Neural crest cell (in vitro differentiated cells): ENCODE measurements around the gene TRIM46. TPM values are rescaled to one million over a fixed set of nuclear protein-coding genes. Genes with fewer than 3 reads are reported as not detected.
A peak's percentile ranks its signal among the peaks of the same experiment; 100 is the strongest.
"Not testable (repeated sequence)": the region's sequence is repeated elsewhere in the genome, so short reads cannot be mapped to it uniquely, and the experiment has no call there.

Experiments
- DNase-seq: peaks from one replicate; pipeline ENCODE4 v3.0.0; 2021; ENCODE audit warnings: low read depth, mixed read lengths, low spot score
- H3K27ac Mint-ChIP-seq: one replicate; pipeline ENCODE4 v1.8.0; 2021; ENCODE audit warnings: mild to moderate bottlenecking, mixed read lengths; ENCODE audit not compliant: unreplicated experiment
- H3K27me3 Mint-ChIP-seq: 2 replicates; pipeline ENCODE4 v1.8.0; 2021; ENCODE audit warnings: low read depth, mild to moderate bottlenecking, mixed read lengths
- H3K36me3 Mint-ChIP-seq: 2 replicates; pipeline ENCODE4 v1.8.0; 2021; ENCODE audit warnings: low read depth, mild to moderate bottlenecking, mixed read lengths
- H3K4me1 Mint-ChIP-seq: 2 replicates; pipeline ENCODE4 v1.8.0; 2021; ENCODE audit warnings: mixed read lengths
- H3K4me3 Mint-ChIP-seq: one replicate; pipeline ENCODE4 v1.8.0; 2021; ENCODE audit warnings: mild to moderate bottlenecking, mixed read lengths
- H3K9me3 Mint-ChIP-seq: 2 replicates; pipeline ENCODE4 v1.8.0; 2021; ENCODE audit warnings: mixed read lengths
- total RNA-seq: library from RNA; stranded (reverse); gene quantifications from 2 replicates; pipeline ENCODE4 v1.2.1, GENCODE V29; 2021
- TF ChIP-seq, protein P1 (sequence below): fragments of 200-600 bp; sonication (generic); conservative IDR thresholded peaks from 2 replicates; pipeline ENCODE4 v1.5.0; 2021; ENCODE audit warnings: antibody characterized with exemption, mild to moderate bottlenecking

The TRIM46 gene
- total RNA-seq, 1 donor from 2014 or later, result 9.8 TPM

DNA sequence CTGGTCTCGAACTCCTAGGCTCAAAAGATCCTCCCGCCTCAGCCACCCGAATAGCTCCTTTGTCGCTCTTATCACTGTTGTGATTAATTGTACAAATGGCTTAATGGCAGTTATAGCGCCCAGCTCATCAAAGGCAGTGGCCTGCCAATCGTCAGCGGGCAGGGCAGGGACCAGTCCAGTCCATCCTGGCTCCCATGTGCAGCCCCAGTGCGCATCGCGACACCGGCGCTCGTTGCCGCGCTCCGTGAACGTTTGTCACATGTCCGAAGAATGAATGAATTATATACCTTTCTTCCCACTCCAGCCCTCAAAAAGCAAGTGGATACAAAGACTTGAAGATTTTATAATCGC is 53.2 kb downstream of the TRIM46 start:
- TF ChIP-seq, protein P1, sequence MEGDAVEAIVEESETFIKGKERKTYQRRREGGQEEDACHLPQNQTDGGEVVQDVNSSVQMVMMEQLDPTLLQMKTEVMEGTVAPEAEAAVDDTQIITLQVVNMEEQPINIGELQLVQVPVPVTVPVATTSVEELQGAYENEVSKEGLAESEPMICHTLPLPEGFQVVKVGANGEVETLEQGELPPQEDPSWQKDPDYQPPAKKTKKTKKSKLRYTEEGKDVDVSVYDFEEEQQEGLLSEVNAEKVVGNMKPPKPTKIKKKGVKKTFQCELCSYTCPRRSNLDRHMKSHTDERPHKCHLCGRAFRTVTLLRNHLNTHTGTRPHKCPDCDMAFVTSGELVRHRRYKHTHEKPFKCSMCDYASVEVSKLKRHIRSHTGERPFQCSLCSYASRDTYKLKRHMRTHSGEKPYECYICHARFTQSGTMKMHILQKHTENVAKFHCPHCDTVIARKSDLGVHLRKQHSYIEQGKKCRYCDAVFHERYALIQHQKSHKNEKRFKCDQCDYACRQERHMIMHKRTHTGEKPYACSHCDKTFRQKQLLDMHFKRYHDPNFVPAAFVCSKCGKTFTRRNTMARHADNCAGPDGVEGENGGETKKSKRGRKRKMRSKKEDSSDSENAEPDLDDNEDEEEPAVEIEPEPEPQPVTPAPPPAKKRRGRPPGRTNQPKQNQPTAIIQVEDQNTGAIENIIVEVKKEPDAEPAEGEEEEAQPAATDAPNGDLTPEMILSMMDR, result peak; percentile 31
- H3K9me3 Mint-ChIP-seq, result no peaks in the 10 kb centered on the region
- H3K27ac Mint-ChIP-seq, result peak overlapping the region; percentile 97
- H3K36me3 Mint-ChIP-seq, result peaks cover 4% of the 10 kb centered on the region
- H3K27me3 Mint-ChIP-seq, result no peaks in the 10 kb centered on the region
- H3K4me1 Mint-ChIP-seq, result peaks cover 37% of the 10 kb centered on the region
- peak; percentile 45 for DNase-seq
- H3K4me3 Mint-ChIP-seq, result peak overlapping the region; percentile 94

DNA sequence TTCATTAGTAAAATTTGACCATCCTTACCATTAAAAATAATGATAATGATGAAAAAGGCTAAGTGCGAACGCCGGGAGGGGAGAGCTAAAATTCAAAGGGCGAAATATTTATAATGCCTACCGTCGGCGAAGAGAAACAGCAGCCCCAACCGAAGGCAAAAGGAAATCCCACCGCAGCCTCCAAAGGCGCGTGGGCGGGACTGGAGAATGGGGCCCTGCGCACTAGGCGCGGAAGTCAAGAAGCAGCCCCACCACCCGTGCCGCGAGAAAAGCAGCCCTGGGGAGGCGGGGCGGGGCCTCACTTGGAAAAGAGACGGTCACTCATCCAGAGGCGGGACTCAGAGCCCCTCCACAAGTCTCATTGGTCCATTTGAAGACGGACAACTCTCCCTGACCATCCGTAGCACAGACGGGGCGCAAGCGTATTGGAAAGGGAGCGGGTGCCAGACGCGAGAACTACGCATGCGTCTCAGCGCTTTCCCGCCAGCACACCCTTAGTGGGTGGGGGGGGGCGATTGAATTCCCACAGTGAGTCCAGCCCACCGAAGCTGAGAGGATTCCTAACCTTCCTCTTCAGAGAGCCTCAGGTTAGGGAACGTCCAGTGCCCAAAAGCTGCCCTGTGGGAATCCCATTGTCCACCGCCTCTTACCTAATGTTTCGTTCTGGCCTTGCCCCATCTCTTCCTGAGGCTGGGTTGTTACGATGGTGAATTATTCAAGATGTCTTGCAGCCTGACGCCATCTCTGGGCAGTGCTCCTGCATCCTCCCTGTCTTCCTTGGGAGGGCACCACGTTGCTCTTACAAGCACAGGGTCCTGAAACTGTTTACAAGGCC is 53.8 kb downstream of the TRIM46 start:
- Mint-ChIP-seq H3K4me3 (peak overlapping the region; percentile 94), H3K36me3 (peaks cover 4% of the 10 kb centered on the region), H3K9me3 (no peaks in the 10 kb centered on the region), H3K27me3 (no peaks in the 10 kb centered on the region), H3K27ac (peak overlapping the region; percentile 97), H3K4me1 (peaks cover 34% of the 10 kb centered on the region)
- DNase-seq, result peak; percentile 98
- TF ChIP-seq, protein P1, result no peak

DNA sequence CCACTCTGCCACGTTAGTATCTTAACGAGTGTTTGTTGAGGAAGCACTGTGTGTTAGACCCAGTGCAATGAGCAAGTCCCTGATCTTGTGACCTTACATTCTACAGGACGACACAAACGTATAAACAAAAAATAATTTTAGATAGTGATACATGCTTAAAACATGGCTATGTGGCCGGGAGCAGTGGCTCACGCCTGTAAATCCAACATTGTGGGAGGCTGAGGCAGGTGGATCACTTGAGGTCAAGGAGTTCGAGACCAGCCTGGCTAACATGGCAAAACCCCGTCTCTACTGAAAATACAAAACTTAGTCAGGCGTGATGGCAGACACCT is 54.4 kb downstream of the TRIM46 start:
- Mint-ChIP-seq H3K27ac (peak overlapping the region; percentile 97), H3K36me3 (peaks cover 4% of the 10 kb centered on the region), H3K27me3 (no peaks in the 10 kb centered on the region), H3K4me1 (peaks cover 34% of the 10 kb centered on the region), H3K4me3 (peak overlapping the region; percentile 94), H3K9me3 (no peaks in the 10 kb centered on the region)
- no peak for DNase-seq
- TF ChIP-seq, protein P1, result no peak

DNA sequence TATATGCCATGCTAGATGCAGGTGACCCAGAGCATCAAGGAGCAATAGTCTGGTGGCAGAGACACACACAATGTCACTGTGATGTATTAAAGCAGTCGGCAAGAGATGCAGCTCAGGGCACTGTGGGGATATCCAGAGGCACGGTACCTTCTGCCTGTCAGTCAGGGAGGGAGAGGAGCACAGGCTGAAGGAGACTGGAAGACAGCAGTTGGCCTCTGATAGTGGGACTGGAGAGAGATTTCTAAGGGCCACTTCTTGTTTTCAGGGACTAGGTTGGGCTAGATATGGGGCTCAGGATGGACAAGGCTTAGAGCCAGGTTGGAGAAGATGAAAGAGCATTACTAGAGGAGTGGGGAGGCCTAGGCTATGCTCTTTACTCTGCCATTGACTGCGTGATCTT is 57.7 kb downstream of the TRIM46 start:
- H3K36me3 Mint-ChIP-seq, H3K4me3 Mint-ChIP-seq, H3K27ac Mint-ChIP-seq, H3K27me3 Mint-ChIP-seq, H3K9me3 Mint-ChIP-seq, DNase-seq: not testable (repeated sequence)
- H3K4me1 Mint-ChIP-seq, result peaks cover 14% of the 10 kb centered on the region

DNA sequence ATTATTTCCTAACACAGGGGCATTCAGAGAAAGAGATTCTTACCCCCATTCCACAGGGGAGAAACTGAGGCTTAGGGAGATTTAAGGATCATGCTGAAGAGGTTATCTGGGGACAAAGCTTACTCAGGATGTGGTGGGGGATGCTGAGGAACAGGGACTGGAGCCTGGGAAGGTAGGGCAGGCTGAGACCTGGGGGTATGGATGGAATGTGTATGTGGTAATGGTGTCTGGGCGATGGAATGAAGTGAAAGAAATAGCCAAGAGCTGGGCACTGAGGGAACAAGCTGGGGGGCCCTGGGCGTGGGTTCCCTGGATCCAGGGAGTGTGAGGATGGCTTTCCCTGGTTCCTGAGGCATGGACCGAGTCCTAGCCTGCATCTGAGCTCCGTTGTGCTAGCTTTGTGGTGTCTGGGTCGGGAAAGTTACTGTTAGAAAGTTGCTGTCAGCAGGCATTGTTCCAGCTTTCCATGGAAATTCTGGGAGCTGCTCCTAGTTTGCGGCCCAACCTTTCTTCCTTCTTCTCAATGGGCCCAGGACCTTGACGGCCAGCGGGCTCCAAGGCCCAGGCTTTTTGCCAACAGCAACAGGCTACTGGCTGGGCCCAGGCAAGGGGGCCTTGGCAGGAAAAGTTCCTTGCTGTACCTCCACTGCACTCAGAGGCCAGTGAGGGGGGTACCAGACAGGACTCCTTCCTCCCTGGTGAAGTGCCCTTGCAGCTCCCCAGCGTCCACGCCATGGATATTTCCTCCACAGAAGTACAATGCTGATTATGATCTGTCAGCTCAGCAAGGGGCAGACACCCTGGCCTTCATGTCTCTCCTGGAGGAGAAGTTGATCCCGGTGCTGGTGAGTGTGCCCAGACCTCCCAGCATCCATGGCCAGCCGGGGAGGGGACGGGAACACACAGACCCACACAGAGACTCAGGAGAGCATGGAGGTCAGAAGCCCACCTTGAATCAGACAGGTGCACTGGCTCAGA is 58.6 kb downstream of the TRIM46 start:
- not testable (repeated sequence) for H3K36me3 Mint-ChIP-seq, H3K27me3 Mint-ChIP-seq, H3K4me3 Mint-ChIP-seq, H3K4me1 Mint-ChIP-seq, DNase-seq, H3K9me3 Mint-ChIP-seq, H3K27ac Mint-ChIP-seq

DNA sequence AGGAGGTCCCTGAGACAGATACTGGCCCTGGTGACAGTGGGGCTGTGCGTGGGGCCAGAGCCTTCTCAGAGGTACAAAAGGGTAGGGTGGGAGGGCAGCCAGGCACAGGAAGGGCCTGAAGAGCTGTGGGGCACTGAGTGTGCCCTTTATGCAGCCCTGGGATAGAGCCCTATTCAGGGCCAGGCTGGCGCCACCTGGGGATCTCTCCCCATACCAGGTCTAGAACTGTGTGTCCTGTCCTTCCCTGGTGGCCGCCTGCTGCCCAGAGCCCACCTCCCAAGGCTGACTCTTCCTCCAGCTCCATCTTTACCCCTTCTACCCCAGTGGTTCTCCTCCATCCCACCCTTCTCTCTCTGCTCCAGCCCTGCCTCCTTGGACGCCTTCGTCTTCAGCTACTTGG is 59.9 kb downstream of the TRIM46 start:
- H3K9me3 Mint-ChIP-seq, H3K4me1 Mint-ChIP-seq, DNase-seq, H3K4me3 Mint-ChIP-seq, H3K27me3 Mint-ChIP-seq, H3K27ac Mint-ChIP-seq, H3K36me3 Mint-ChIP-seq: not testable (repeated sequence)

Other genes with a start within 250 kb of the TRIM46 start
- 33.8 and 37.0 TPM in 2 replicates for gene PMVK, start 237.1 kb upstream of the TRIM46 start, total RNA-seq
- 17.1 and 18.5 TPM in 2 replicates for gene PBXIP1, start 217.8 kb upstream of the TRIM46 start, total RNA-seq
- gene PYGO2, start 212.1 kb upstream of the TRIM46 start, total RNA-seq, result 63.3 and 65.1 TPM in 2 replicates
- gene SHC1, start 203.1 kb upstream of the TRIM46 start, total RNA-seq, result 90.3 and 92.9 TPM in 2 replicates
- gene CKS1B, start 199.2 kb upstream of the TRIM46 start, total RNA-seq, result 211 and 217 TPM in 2 replicates
- gene FLAD1, start 190.5 kb upstream of the TRIM46 start, total RNA-seq, result 76.3 and 81.9 TPM in 2 replicates
- gene LENEP, start 180.3 kb upstream of the TRIM46 start, total RNA-seq, result 1.9 and 2.5 TPM in 2 replicates
- gene ZBTB7B, start 171.0 kb upstream of the TRIM46 start, total RNA-seq, result 5.9 and 6.9 TPM in 2 replicates
- 1.3 and 3.4 TPM in 2 replicates for gene DCST2, start 140.1 kb upstream of the TRIM46 start, total RNA-seq
- gene DCST1, start 140.0 kb upstream of the TRIM46 start, total RNA-seq, result not detected in 2 replicates
- 82.2 and 85.1 TPM in 2 replicates for gene ADAM15, start 122.5 kb upstream of the TRIM46 start, total RNA-seq
- gene EFNA4, start 110.1 kb upstream of the TRIM46 start, total RNA-seq, result 26.4 and 28.5 TPM in 2 replicates
- gene EFNA3, start 95.0 kb upstream of the TRIM46 start, total RNA-seq, result 5.6 and 6.6 TPM in 2 replicates
- gene EFNA1, start 46.0 kb upstream of the TRIM46 start, total RNA-seq, result 0.50 and 0.77 TPM in 2 replicates
- 23.2 and 25.1 TPM in 2 replicates for gene SLC50A1, start 38.0 kb upstream of the TRIM46 start, total RNA-seq
- gene DPM3, start 33.3 kb upstream of the TRIM46 start, total RNA-seq, result 77.7 and 80.0 TPM in 2 replicates
- 125 and 152 TPM in 2 replicates for gene KRTCAP2, start 545 bp upstream of the TRIM46 start, total RNA-seq
- 21.4 TPM in 2 replicates for gene THBS3, start 34.0 kb downstream of the TRIM46 start, total RNA-seq
- 36.0 and 38.3 TPM in 2 replicates for gene MTX1, start 34.8 kb downstream of the TRIM46 start, total RNA-seq
- gene ENTREP3, start 81.6 kb downstream of the TRIM46 start, total RNA-seq, result 93.1 and 94.3 TPM in 2 replicates
- 68.9 and 75.3 TPM in 2 replicates for gene SCAMP3, start 88.5 kb downstream of the TRIM46 start, total RNA-seq
- 101 and 104 TPM in 2 replicates for gene CLK2, start 99.7 kb downstream of the TRIM46 start, total RNA-seq
- gene HCN3, start 103.6 kb downstream of the TRIM46 start, total RNA-seq, result 20.8 and 22.4 TPM in 2 replicates
- not detected in 2 replicates for gene PKLR, start 127.6 kb downstream of the TRIM46 start, total RNA-seq
- gene FDPS, start 135.0 kb downstream of the TRIM46 start, total RNA-seq, result 665 and 693 TPM in 2 replicates
- 55.2 and 56.6 TPM in 2 replicates for gene RUSC1, start 147.0 kb downstream of the TRIM46 start, total RNA-seq